AG04450 (cell line): ENCODE measurements around the gene CHST11. TPM values are rescaled to one million over a fixed set of nuclear protein-coding genes. Genes with fewer than 3 reads are reported as not detected.

ENCODE experiments used
- CTCF ChIA-PET: fragments of 300-600, 350-600 bp; formaldehyde crosslinking; extraction: SDS; loops from one replicate; lab custom pipeline; 2022; ENCODE audit warnings: antibody characterized with exemption, inconsistent platforms; lab: Charles Lee
- POLR2A ChIA-PET: fragments of 350-600 bp; formaldehyde crosslinking; extraction: SDS; loops from one replicate; lab custom pipeline; 2021; ENCODE audit warnings: antibody characterized with exemption, inconsistent platforms; lab: Yijun Ruan, JAX
- DNase-seq: peaks from one replicate; pipeline ENCODE4 v3.0.0-alpha.2; 2011; ENCODE audit warnings: low read depth, low spot score
- H3K27ac ChIP-seq: one replicate; pipeline ENCODE4 v1.5.1; 2012; ENCODE audit warnings: low read depth, low read length, control low read depth
- H3K27me3 ChIP-seq: one replicate; pipeline ENCODE4 v1.6.0; 2012; ENCODE audit warnings: low read length; ENCODE audit not compliant: control insufficient read depth, insufficient read depth
- H3K4me3 ChIP-seq: 2 replicates; pipeline ENCODE4 v1.5.1; 2011; ENCODE audit warnings: mild to moderate bottlenecking, low read depth, low read length, control low read depth
- H3K9me3 ChIP-seq: 2 replicates; pipeline ENCODE4 v1.5.1; 2012; ENCODE audit warnings: low read length; ENCODE audit not compliant: control insufficient read depth, insufficient read depth
- polyA plus RNA-seq: library from polyadenylated mRNA; depleted of rRNA; stranded (reverse); fragments of >200 nt; gene quantifications from 2 replicates; pipeline ENCODE4 v1.2.3, GENCODE V29; 2011
- TF ChIP-seq, protein P1 (sequence below): IDR thresholded peaks from 2 replicates; pipeline ENCODE4 v1.5.1; 2011; ENCODE audit warnings: low read depth, low read length, control low read depth, inconsistent platforms

CHST11 gene
- polyA plus RNA-seq, 1 experiment = 2.7 TPM

DNA sequence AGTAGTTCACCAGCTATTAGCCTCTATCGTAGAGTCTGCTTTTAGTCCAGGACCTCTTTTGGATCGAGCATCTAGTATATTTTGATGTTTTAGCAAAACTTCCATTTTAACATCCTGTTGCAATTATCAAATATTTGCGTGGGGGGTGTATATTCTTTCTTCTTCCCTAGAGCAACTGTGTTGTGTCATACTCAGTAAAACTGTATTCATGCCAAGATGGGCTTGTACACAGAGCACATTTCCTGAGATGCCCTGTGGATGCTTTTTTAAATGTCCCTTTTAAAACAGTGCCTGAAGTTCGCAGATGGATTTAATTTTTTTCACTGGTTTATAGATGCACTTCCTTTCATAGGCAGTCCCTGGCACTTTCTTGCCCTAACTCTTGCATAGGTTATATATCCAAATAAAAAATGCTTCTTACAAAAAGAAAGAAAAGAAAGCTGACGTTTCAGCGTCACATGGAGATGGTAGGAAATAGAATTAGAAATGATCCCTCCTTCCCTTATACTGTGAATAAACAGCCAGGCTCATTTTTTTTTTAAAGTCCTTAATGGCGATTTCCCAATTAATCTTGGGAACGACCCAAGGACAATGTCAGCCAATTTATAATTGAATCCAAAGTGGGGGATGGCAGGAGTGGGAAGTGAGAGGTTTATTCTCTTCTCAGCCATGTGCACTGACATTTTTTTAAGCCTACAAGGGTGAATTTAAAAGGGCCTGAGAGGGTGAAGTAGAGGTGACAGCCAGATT lies 254.4 kb downstream of the CHST11 start:
- POLR2A ChIA-PET = no interaction called here
- H3K27me3 ChIP-seq = peaks cover 2% of the 10 kb centered on the region
- peak; percentile 34 for DNase-seq
- CTCF ChIA-PET = no interaction called here
- no peaks in the 10 kb centered on the region for H3K9me3 ChIP-seq
- TF ChIP-seq, protein P1, sequence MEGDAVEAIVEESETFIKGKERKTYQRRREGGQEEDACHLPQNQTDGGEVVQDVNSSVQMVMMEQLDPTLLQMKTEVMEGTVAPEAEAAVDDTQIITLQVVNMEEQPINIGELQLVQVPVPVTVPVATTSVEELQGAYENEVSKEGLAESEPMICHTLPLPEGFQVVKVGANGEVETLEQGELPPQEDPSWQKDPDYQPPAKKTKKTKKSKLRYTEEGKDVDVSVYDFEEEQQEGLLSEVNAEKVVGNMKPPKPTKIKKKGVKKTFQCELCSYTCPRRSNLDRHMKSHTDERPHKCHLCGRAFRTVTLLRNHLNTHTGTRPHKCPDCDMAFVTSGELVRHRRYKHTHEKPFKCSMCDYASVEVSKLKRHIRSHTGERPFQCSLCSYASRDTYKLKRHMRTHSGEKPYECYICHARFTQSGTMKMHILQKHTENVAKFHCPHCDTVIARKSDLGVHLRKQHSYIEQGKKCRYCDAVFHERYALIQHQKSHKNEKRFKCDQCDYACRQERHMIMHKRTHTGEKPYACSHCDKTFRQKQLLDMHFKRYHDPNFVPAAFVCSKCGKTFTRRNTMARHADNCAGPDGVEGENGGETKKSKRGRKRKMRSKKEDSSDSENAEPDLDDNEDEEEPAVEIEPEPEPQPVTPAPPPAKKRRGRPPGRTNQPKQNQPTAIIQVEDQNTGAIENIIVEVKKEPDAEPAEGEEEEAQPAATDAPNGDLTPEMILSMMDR = no peak
- peak overlapping the region; percentile 11 for H3K27ac ChIP-seq
- H3K4me3 ChIP-seq = no peak overlapping the region

DNA sequence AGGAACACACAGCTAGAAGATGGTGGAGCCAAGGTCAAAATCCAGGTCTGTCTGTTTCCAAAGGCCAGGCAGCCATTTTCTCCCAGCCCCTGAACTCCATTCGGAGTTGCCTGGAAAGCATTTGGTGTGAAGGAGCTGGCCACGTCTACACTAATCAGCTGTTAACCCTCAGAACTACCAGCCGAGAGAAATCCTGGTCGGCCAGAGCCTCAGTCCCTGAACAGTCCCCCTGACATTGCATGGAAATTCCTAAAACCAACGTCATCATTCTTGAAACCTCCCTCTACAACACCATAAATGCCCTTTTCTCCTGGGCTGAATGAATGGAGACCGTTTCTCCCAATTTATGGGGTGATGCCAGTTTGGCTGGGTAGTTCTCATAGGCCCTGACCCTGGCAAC lies 255.7 kb downstream of the CHST11 start:
- Histone ChIP-seq H3K9me3 (no peaks in the 10 kb centered on the region), H3K27ac (no peak overlapping the region), H3K4me3 (no peak overlapping the region), H3K27me3 (peaks cover 2% of the 10 kb centered on the region)
- no peak for DNase-seq
- TF ChIP-seq, protein P1 = no peak
- CTCF ChIA-PET = no interaction called here
- POLR2A ChIA-PET = no interaction called here

DNA sequence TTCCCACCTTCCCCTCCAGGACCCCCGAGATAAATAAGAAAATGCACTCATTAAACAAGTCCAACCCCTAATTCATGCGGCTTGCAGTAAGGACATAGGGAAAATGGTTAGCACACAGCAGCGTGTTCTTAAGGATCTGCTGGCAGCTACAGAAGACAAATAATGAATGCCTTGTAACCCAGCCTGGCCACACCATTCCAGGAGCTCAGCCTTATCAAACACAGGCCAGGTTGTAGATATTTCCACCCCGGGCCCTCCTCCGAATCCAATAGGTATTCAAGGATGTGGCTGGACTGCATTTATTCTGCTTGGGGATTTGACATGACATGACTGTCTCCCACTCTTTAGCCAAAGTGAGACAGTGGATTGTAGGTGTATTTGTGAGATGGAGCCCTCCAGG lies 256.2 kb downstream of the CHST11 start:
- ChIA-PET CTCF (no interaction called here), POLR2A (no interaction called here)
- H3K27me3 ChIP-seq = peaks cover 2% of the 10 kb centered on the region
- TF ChIP-seq, protein P1 = no peak
- no peak overlapping the region for H3K27ac ChIP-seq
- no peaks in the 10 kb centered on the region for H3K9me3 ChIP-seq
- no peak for DNase-seq
- H3K4me3 ChIP-seq = no peak overlapping the region

DNA sequence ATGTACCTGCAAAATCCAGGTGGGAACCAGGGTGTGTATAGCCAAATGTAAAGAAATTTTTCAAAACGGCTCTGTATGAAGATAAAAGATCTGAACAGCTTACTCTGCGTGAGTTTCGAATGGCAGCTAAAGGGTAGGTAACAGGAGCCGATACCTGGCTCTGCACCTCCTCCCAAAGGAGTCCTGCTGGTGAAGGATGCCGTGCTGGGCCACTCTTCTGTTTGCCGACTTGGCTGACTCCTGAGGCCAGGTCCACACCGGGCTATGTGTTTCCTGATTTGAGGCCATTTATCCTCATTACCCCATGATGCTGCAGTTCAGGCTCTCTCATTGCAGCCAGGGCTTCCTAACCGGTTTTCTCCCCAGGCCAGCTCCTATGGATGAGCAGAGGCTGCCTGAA lies 256.7 kb downstream of the CHST11 start:
- Histone ChIP-seq H3K9me3 (no peaks in the 10 kb centered on the region), H3K27me3 (peaks cover 2% of the 10 kb centered on the region), H3K27ac (no peak overlapping the region), H3K4me3 (no peak overlapping the region)
- TF ChIP-seq, protein P1 = no peak
- POLR2A ChIA-PET = no interaction called here
- CTCF ChIA-PET = no interaction called here
- no peak for DNase-seq

DNA sequence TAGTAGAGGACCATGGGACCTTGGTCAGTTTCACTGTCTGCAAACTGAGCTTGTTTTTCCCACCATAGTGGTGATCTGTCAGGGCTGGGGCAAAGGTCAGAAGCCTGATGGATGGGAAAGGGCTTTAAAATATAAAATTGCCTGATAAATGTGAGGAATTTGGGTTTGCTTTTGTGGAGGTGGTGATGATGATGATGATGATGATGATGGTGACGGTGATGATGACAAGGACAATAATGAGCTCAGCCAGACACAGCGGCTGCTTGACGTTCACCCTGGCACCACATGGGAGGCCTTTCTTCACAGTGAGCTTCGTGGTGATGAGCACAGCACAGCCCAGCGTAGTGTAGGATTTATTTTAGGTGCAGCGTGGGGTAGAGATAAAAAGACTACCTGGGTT lies 257.6 kb downstream of the CHST11 start:
- TF ChIP-seq, protein P1 = no peak
- CTCF ChIA-PET = no interaction called here
- H3K27ac ChIP-seq = no peak overlapping the region

More for the DNA sequence above, 257.6 kb downstream of the CHST11 start:
- no peak for DNase-seq
- H3K27me3 ChIP-seq = peaks cover 2% of the 10 kb centered on the region
- POLR2A ChIA-PET = no interaction called here
- no peaks in the 10 kb centered on the region for H3K9me3 ChIP-seq
- no peak overlapping the region for H3K4me3 ChIP-seq
